OCI-LY1 (cell line): Measurements from ENCODE around the gene BICD2.

ENCODE experiments used
- EZH2 ChIP-seq: fragments of 200-600 bp; sonication (generic), shearing (Covaris generic); IDR thresholded peaks from 2 replicates; pipeline ENCODE4 v1.8.0; 2017; ENCODE audit warnings: borderline replicate concordance, mixed run types, mild to moderate bottlenecking, antibody characterized with exemption, low read length, moderate library complexity, mixed read lengths
- TF ChIP-seq, protein P1 (sequence below): fragments of 200-600 bp; sonication (generic), shearing (Covaris generic); IDR thresholded peaks from 2 replicates; pipeline ENCODE4 v1.5.1; 2017; ENCODE audit warnings: mild to moderate bottlenecking, antibody characterized with exemption, low read length, moderate library complexity, mixed read lengths

DNA sequence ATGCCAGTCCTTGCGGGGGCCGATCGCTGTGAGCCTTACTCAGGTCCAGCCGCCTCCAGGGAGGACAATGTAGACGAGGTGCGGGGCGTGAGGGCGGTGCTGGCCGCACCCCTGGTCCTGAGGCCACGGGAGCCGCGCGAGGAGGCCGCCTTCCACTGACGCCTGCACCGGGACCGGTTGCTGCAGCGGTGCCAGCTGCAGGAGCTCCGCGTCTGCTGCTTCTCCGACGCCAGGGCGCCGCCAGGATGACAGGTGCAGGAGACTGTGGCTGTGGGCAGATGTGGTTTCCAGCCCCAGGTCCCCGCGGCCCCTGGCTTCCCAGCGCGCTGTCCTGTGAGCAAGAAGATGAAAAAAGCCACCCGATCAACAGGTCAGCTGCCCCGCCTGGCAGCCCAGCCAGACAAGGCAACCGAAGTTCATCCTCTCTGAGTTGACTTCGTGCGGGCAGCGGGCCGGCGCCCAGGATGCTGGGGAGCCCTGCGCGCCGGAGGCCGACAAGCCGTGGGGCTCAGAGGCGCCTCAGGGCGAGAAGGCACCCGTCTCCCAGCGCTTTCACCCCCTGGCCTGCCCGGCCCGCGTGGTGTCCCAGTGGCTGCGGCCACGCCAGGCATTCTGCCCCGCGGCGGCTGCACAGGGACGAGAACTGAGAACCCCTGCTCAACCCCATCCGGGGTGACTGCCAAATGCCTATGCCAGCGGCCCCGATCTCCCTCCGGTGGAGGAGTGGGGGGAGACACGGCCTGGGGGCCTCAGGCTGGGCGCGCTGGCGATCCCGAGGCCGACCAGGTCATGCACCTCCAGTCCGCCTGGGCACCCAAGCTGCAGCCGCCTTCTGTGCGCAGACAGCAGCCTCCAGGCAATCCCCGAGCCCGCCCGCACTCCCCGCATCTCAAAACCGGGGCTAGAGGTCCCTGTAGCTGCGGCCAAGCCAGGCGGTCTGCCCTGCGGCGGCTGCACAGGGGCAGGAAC, 43.4 kb upstream of the BICD2 start:
- TF ChIP-seq, protein P1, sequence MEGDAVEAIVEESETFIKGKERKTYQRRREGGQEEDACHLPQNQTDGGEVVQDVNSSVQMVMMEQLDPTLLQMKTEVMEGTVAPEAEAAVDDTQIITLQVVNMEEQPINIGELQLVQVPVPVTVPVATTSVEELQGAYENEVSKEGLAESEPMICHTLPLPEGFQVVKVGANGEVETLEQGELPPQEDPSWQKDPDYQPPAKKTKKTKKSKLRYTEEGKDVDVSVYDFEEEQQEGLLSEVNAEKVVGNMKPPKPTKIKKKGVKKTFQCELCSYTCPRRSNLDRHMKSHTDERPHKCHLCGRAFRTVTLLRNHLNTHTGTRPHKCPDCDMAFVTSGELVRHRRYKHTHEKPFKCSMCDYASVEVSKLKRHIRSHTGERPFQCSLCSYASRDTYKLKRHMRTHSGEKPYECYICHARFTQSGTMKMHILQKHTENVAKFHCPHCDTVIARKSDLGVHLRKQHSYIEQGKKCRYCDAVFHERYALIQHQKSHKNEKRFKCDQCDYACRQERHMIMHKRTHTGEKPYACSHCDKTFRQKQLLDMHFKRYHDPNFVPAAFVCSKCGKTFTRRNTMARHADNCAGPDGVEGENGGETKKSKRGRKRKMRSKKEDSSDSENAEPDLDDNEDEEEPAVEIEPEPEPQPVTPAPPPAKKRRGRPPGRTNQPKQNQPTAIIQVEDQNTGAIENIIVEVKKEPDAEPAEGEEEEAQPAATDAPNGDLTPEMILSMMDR = no peak
- TF ChIP-seq EZH2 = no peak
